Prostate gland (tissue), 2 donors: ENCODE results near the gene CPSF4L. TPM values are rescaled to one million over a fixed set of nuclear protein-coding genes. Genes with fewer than 3 reads are reported as not detected.

Experiments used
- DNase-seq: peaks from one replicate; pipeline ENCODE4 v3.0.0-alpha.2; 2019; ENCODE audit warnings: low spot score
- H3K27ac ChIP-seq, 2 donors: fragments of 200-600 bp; sonication (generic); 2 replicates each; pipeline ENCODE4 v1.5.1; 2017 to 2019
- H3K27me3 ChIP-seq: fragments of 200-600 bp; sonication (generic); replicated peaks from 2 replicates; pipeline ENCODE4 v1.5.1; 2019; ENCODE audit not compliant: insufficient read depth
- H3K36me3 ChIP-seq, 2 donors: fragments of 200-600 bp; sonication (generic); 1 replicate in 1 of 2; 2 replicates in 1 of 2; pipeline versions ENCODE4 v1.5.1 to v1.8.1; 2017 to 2019
- H3K4me1 ChIP-seq: fragments of 200-600 bp; sonication (generic); replicated peaks from 2 replicates; pipeline ENCODE4 v1.5.1; 2019
- H3K4me3 ChIP-seq, 2 donors: fragments of 200-600 bp; sonication (generic); 2 replicates each; pipeline ENCODE4 v1.5.1; 2017 to 2019
- H3K9me3 ChIP-seq: fragments of 200-600 bp; sonication (generic); 2 replicates; pipeline ENCODE4 v1.5.1; 2017
- CTCF ChIP-seq, 4 experiments: fragments of 200-600 bp in 2 of 4; fragments of 450-650 bp in 2 of 4; sonication (generic) in 2 of 4; IDR thresholded peaks; 1 replicate in 3 of 4; 2 replicates in 1 of 4; pipeline ENCODE4 v1.5.1; 2016 to 2019; ENCODE audit warnings: antibody characterized with exemption in 4 of 4, mild to moderate bottlenecking in 2 of 4, moderate library complexity in 2 of 4
- POLR2A ChIP-seq: fragments of 450-650 bp; IDR thresholded peaks from one replicate; pipeline ENCODE4 v1.6.1; 2016; ENCODE audit warnings: antibody characterized with exemption, mild to moderate bottlenecking
- POLR2AphosphoS5 ChIP-seq: sonication (generic); formaldehyde crosslinking; IDR thresholded peaks from one replicate; pipeline ENCODE4 v1.6.1; 2017; ENCODE audit warnings: antibody characterized with exemption
- WGBS: methylation state at CpG from one replicate; pipeline ENCODE4 v1.1.5; 2018; 5-methylcytosine and 5-hydroxymethylcytosine counted together
- intact Hi-C: fragments of 100-400 bp; cut with DNase I; formaldehyde crosslinking; loops from one replicate; pipeline ENCODE4 v1.14.2; 2022
- total RNA-seq, 2 donors: library from RNA; depleted of rRNA; stranded (reverse); fragments of >200 nt; gene quantifications; one replicate each; pipeline ENCODE4 v1.1.0, GENCODE V29; 2016

Gene CPSF4L
- total RNA-seq, 2 donors from 2014 or later, result not detected

DNA sequence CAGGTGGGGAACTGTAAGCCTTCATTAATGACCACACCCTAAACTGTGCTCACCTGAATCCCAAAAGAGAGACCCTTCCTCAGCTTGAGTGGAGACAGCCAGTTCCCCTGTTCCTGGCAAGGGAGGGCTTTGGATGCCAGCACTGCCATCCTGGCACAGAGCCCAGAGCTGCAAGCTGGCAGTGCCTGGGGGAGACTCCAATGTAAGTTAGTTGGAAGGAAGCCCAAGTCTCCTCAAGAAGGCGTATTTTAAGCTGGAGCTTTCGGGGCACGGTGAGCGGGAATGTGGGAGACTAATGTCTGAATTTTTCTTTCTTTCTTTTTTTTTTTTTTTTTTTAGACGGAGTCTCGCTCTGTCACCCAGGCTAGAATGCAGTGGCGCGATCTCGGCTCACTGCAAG is 45.5 kb upstream of the CPSF4L start:
- intact Hi-C loops, result no loop called here
- 34% methylated on average over 9 of the region's 9 CpGs for WGBS
- Histone ChIP-seq H3K27me3 (no peaks in the 10 kb centered on the region), H3K36me3 (no peaks in the 10 kb centered on the region), H3K9me3 (no peaks in the 10 kb centered on the region), H3K4me3 (no peak overlapping the region), H3K4me1 (peaks cover 39% of the 10 kb centered on the region), H3K27ac (peak overlapping the region; percentile 99)
- TF ChIP-seq CTCF (IDR thresholded peaks at IDR 0.05) (no peak), POLR2A (no peak), POLR2AphosphoS5 (no peak)
- peak; percentile 61 for DNase-seq

GRCh38 chr17:73305845-73306836 is 44.5 kb upstream of the CPSF4L start:
- Histone ChIP-seq H3K4me3 (peak overlapping the region in 1 of 2 donors; percentile 29), H3K27me3 (no peaks in the 10 kb centered on the region), H3K9me3 (no peaks in the 10 kb centered on the region), H3K4me1 (peaks cover 39% of the 10 kb centered on the region), H3K36me3 (no peaks in the 10 kb centered on the region), H3K27ac (peak overlapping the region; percentile 99)
- intact Hi-C loops, result no loop called here
- TF ChIP-seq POLR2AphosphoS5 (no peak), POLR2A (no peak), CTCF (IDR thresholded peaks at IDR 0.05) (no peak)
- 26% methylated on average over 11 of the region's 11 CpGs for WGBS
- no peak for DNase-seq

DNA sequence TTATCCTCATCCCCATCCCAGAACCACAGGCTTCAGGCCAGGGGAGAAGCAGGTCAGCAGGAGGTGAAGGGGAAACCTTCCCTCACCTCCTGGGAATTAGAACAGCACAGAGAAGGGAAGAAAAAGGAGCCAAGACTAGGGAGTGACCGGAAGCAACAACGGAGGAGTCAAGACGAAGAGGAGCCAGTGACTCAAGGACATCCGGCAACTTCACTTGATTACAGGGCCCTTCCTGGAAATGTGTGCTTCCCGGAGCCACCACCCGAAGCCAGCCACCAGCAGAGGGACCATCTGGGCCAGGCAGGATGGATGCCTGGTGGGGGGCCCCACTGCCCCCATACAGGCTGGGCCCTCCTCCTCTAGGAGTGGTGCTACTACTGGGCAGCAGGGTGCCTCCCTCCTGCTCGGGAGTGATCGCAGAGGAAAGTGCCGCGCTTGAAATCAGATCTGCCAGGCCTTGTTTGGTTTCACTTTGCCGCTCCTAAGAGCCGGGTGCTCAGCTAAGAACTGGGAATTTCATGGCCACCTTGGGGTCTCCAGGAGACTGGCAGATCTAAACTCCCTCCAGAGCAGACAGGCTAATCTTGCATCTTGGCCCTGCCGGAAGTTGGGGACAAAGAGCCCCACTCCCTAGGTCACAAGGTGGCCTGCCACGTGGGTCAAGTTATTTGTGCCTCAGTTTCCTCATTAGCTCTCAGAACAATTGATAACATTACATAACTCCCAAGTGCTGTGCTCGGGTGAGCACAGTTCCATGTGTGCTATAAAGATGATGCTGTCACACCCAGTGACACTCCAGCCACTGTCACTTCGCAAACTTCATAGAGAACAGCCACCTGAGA is 43.5 kb upstream of the CPSF4L start:
- Histone ChIP-seq H3K4me3 (peak overlapping the region; percentile 10 to 29), H3K4me1 (peaks cover 41% of the 10 kb centered on the region)

DNA sequence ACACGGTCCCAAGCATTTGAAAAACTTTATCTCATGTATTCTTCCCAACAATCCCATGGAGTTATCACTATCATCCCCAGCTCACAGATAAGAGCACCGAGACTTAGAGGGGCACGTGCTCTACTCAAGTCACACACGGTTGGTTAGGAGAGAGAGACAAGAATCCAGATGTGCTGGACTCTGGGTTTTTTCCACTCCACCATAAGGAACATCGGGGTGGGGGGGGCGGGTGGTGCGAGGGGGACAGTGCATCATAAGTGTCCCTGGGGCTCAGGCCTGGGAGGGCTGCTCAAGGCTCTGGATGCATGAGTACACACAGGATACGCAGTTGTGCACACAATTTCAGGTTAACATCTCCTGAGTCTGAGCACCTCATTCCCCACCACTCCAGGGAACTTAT is 42.8 kb upstream of the CPSF4L start:
- peaks cover 45% of the 10 kb centered on the region for H3K4me1 ChIP-seq
- DNase-seq, result no peak
- no peaks in the 10 kb centered on the region for H3K36me3 ChIP-seq
- peak overlapping the region; percentile 10 to 29 for H3K4me3 ChIP-seq
- intact Hi-C loops, result no loop called here
- 23% methylated on average over 8 of the region's 8 CpGs for WGBS
- peak overlapping the region; percentile 99 for H3K27ac ChIP-seq
- no peak for TF ChIP-seq CTCF (IDR thresholded peaks at IDR 0.05)
- no peak for TF ChIP-seq POLR2A
- TF ChIP-seq POLR2AphosphoS5, result no peak
- no peaks in the 10 kb centered on the region for H3K27me3 ChIP-seq
- no peaks in the 10 kb centered on the region for H3K9me3 ChIP-seq

More for the DNA sequence above, 43.5 kb upstream of the CPSF4L start:
- H3K27ac ChIP-seq, result peak overlapping the region; percentile 99
- peak; percentile 33 for TF ChIP-seq POLR2A
- TF ChIP-seq POLR2AphosphoS5, result peak; percentile 57
- TF ChIP-seq CTCF (IDR thresholded peaks at IDR 0.05), result peak in 2 of 4 experiments; percentile 34 to 43
- no peak for DNase-seq
- no peaks in the 10 kb centered on the region for H3K9me3 ChIP-seq
- WGBS, result 11% methylated on average over 15 of the region's 16 CpGs
- H3K36me3 ChIP-seq, result no peaks in the 10 kb centered on the region
- H3K27me3 ChIP-seq, result no peaks in the 10 kb centered on the region
- intact Hi-C loops, result no loop called here
